GM21447 (cell line): ENCODE measurements around the gene TMEM33.
"Not testable (repeated sequence)": the region's sequence is repeated elsewhere in the genome, so short reads cannot be mapped to it uniquely, and the experiment has no call there.

Experiments
- ATAC-seq: cut with Tn5 transposase; IDR thresholded peaks from one replicate; pipeline ENCODE4 v1.9.1; 2021; ENCODE audit not compliant: unreplicated experiment

TMEM33 gene

GRCh38 chr4:41934901-41935651 is at the start of gene TMEM33:
TMEM33 (plus strand) TSS chr4:41935429; CDS start chr4:41935485, 56 bp downstream.
- peak; percentile 96 for ATAC-seq

- no peak for ATAC-seq
Measured at GRCh38 chr4:41885456-41885855, 49.8 kb upstream of the TMEM33 start.

GRCh38 chr4:41887277-41887676 is 48.0 kb upstream of the TMEM33 start:
- no peak for ATAC-seq

GRCh38 chr4:41887821-41888686 is 47.2 kb upstream of the TMEM33 start:
- ATAC-seq = no peak

- no peak for ATAC-seq
Measured at GRCh38 chr4:41888687-41889074, 46.5 kb upstream of the TMEM33 start.

- no peak for ATAC-seq
Measured at GRCh38 chr4:41889317-41889716, 45.9 kb upstream of the TMEM33 start.

- no peak for ATAC-seq
Measured at GRCh38 chr4:41890085-41890484, 45.1 kb upstream of the TMEM33 start.

GRCh38 chr4:41896648-41897047 is 38.6 kb upstream of the TMEM33 start:
- no peak for ATAC-seq

GRCh38 chr4:41897698-41898097 is 37.5 kb upstream of the TMEM33 start:
- no peak for ATAC-seq

- ATAC-seq = not testable (repeated sequence)
Measured at GRCh38 chr4:41909136-41909535, 26.1 kb upstream of the TMEM33 start.

GRCh38 chr4:41912546-41912945 is 22.7 kb upstream of the TMEM33 start:
- no peak for ATAC-seq

- ATAC-seq = no peak
Measured at GRCh38 chr4:41913509-41913908, 21.7 kb upstream of the TMEM33 start.

GRCh38 chr4:41918278-41918677 is 17.0 kb upstream of the TMEM33 start:
- no peak for ATAC-seq

- ATAC-seq = not testable (repeated sequence)
Measured at GRCh38 chr4:41920416-41920815, 14.8 kb upstream of the TMEM33 start.

GRCh38 chr4:41921476-41921875 is 13.8 kb upstream of the TMEM33 start:
- no peak for ATAC-seq

- no peak for ATAC-seq
Measured at GRCh38 chr4:41927796-41928499, 7.3 kb upstream of the TMEM33 start.

- no peak for ATAC-seq
Measured at GRCh38 chr4:41930139-41930831, 4.9 kb upstream of the TMEM33 start.

- ATAC-seq = no peak
Measured at GRCh38 chr4:41932988-41933387, 2.2 kb upstream of the TMEM33 start.

GRCh38 chr4:41933997-41934503 is 1.2 kb upstream of the TMEM33 start:
- no peak for ATAC-seq

GRCh38 chr4:41934514-41934900 is 722 bp upstream of the TMEM33 start:
- ATAC-seq = no peak

GRCh38 chr4:41935652-41936021 is 408 bp downstream of the TMEM33 start:
- peak; percentile 4 for ATAC-seq
